CD4-positive, alpha-beta memory T cell (primary cell): ENCODE measurements around the gene DAZAP1. TPM values are rescaled to one million over a fixed set of nuclear protein-coding genes. Genes with fewer than 3 reads are reported as not detected.

ENCODE experiments used
- CTCF ChIA-PET: fragments of 350-600 bp; sonication (Branson Sonifier 250); formaldehyde crosslinking; loops from one replicate; lab custom pipeline; 2021; ENCODE audit warnings: inconsistent platforms; ENCODE audit not compliant: partially characterized antibody; lab: Charles Lee
- POLR2A ChIA-PET: fragments of 350-600 bp; sonication (Branson Sonifier 250); formaldehyde crosslinking; loops from one replicate; lab custom pipeline; 2021; ENCODE audit not compliant: partially characterized antibody; lab: Charles Lee
- DNase-seq, 5 donors: peaks; one replicate each; pipeline versions ENCODE4 v3.0.0 to v3.0.0-alpha.2; 2020 to 2022; ENCODE audit warnings: mixed read lengths in 1 of 5
- H3K27ac ChIP-seq: one replicate; pipeline ENCODE4 v1.7.0; 2013; ENCODE audit warnings: low read depth, low read length
- H3K27me3 ChIP-seq: 2 replicates; pipeline ENCODE4 v1.7.0; 2013; ENCODE audit warnings: mild to moderate bottlenecking, low read length, moderate library complexity; ENCODE audit not compliant: insufficient read depth
- H3K36me3 ChIP-seq: 2 replicates; pipeline ENCODE4 v1.7.0; 2013; ENCODE audit warnings: mild to moderate bottlenecking, low read length, moderate library complexity; ENCODE audit not compliant: insufficient read depth
- H3K4me1 ChIP-seq: 2 replicates; pipeline ENCODE4 v1.7.0; 2013; ENCODE audit warnings: mild to moderate bottlenecking, low read length, moderate library complexity; ENCODE audit not compliant: insufficient read depth
- H3K4me3 ChIP-seq, 2 donors: one replicate each; pipeline ENCODE4 v1.7.0; 2013; ENCODE audit warnings: low read length in 2 of 2, mild to moderate bottlenecking in 1 of 2
- H3K9me3 ChIP-seq, 2 donors: one replicate each; pipeline ENCODE4 v1.7.0; 2013; ENCODE audit warnings: low read length in 2 of 2, control low read depth in 1 of 2; ENCODE audit not compliant: control insufficient read depth in 1 of 2
- H3K27ac Mint-ChIP-seq, 7 donors: one replicate each; pipeline ENCODE4 v1.8.0; 2020 to 2021; ENCODE audit warnings: mixed read lengths in 7 of 7, mild to moderate bottlenecking in 6 of 7, inconsistent platforms in 3 of 7, moderate library complexity in 3 of 7
- H3K27me3 Mint-ChIP-seq, 2 donors: one replicate each; pipeline ENCODE4 v1.8.0; 2020 to 2021; ENCODE audit warnings: mixed read lengths in 2 of 2
- H3K36me3 Mint-ChIP-seq, 2 donors: one replicate each; pipeline ENCODE4 v1.8.0; 2020 to 2021; ENCODE audit warnings: mixed read lengths in 2 of 2, inconsistent platforms in 1 of 2, mild to moderate bottlenecking in 1 of 2
- H3K4me1 Mint-ChIP-seq, 4 donors: one replicate each; pipeline ENCODE4 v1.8.0; 2020 to 2021; ENCODE audit warnings: mixed read lengths in 4 of 4, mild to moderate bottlenecking in 1 of 4
- H3K4me3 Mint-ChIP-seq, 8 donors: one replicate each; pipeline ENCODE4 v1.8.0; 2020 to 2021; ENCODE audit warnings: mixed read lengths in 8 of 8, mild to moderate bottlenecking in 7 of 8, moderate library complexity in 6 of 8, inconsistent platforms in 3 of 8
- H3K9me3 Mint-ChIP-seq, 8 donors: one replicate each; pipeline ENCODE4 v1.8.0; 2020 to 2021; ENCODE audit warnings: mixed read lengths in 8 of 8, mild to moderate bottlenecking in 5 of 8, inconsistent platforms in 3 of 8, moderate library complexity in 1 of 8
- intact Hi-C: fragments of 100-400 bp; cut with micrococcal nuclease; formaldehyde crosslinking; loops from one replicate; pipeline ENCODE4 v1.15.1; 2023
- polyA plus RNA-seq, 2 donors: library from polyadenylated mRNA; unstranded; fragments of 300-500 nt; fragmentation: Illumina TruSeq; gene quantifications; one replicate each; pipeline ENCODE4 v1.2.3, GENCODE V29; 2021
- total RNA-seq, 2 experiments: library from RNA; stranded (reverse); gene quantifications; one replicate each; pipeline ENCODE4 v1.2.3, GENCODE V29; 2021

The DAZAP1 gene
- total and polyA plus RNA-seq, 4 experiments from 2014 or later: 2.5 to 152 (median 76.1) TPM

DNA sequence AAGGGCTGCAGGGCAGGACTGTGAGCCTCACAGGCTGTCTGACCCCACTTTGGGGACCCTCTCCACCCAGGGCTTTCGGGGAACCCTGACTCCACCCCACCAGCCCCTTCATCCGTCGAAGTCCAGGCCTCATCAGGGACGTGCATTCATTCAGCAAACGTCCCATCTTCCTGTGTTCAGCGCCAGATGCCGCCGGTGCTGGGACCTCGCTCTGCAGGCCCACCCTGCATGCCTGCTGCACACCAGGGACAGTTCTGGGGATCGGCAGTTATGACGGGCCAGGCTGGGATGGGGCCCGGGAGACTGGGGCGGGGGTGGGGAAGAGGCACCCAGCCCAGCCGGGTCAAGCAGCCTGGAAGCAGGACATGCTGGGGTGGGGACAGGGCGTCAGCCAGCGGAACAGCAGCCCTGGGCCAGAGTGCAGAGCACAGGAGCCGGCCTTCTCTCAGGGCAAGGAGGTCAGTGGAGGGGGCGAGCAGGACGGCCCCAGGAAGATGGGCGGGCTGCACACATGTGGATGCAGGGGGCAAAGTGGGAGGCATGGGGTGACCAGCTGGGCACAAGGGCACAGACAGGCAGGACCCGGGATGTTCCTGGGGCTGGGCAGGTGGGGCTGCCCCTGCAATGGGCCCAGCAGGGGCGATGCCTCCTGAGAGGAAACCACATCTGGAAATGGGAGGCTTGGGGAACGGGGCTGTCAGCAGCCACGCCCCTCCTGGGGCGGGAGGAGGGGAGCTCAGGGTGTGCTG is 11.2 kb upstream of the DAZAP1 start:
- Histone ChIP-seq H3K27ac (no peak overlapping the region), H3K4me1 (peaks cover 16% of the 10 kb centered on the region), H3K9me3 (no peaks in the 10 kb centered on the region), H3K4me3 (no peak overlapping the region), H3K27me3 (no peaks in the 10 kb centered on the region), H3K36me3 (peaks cover 2% of the 10 kb centered on the region)
- Mint-ChIP-seq H3K4me3 (no peak overlapping the region), H3K36me3 (peaks cover 6 to 9% of the 10 kb centered on the region in 2 donors), H3K4me1 (peaks cover 0 to 9% (median 1%) of the 10 kb centered on the region in 4 donors), H3K27ac (no peak overlapping the region), H3K9me3 (no peaks in the 10 kb centered on the region), H3K27me3 (no peaks in the 10 kb centered on the region)
- DNase-seq: no peak
- ChIA-PET CTCF (no interaction called here), POLR2A (no interaction called here)
- intact Hi-C loops: no loop called here

DNA sequence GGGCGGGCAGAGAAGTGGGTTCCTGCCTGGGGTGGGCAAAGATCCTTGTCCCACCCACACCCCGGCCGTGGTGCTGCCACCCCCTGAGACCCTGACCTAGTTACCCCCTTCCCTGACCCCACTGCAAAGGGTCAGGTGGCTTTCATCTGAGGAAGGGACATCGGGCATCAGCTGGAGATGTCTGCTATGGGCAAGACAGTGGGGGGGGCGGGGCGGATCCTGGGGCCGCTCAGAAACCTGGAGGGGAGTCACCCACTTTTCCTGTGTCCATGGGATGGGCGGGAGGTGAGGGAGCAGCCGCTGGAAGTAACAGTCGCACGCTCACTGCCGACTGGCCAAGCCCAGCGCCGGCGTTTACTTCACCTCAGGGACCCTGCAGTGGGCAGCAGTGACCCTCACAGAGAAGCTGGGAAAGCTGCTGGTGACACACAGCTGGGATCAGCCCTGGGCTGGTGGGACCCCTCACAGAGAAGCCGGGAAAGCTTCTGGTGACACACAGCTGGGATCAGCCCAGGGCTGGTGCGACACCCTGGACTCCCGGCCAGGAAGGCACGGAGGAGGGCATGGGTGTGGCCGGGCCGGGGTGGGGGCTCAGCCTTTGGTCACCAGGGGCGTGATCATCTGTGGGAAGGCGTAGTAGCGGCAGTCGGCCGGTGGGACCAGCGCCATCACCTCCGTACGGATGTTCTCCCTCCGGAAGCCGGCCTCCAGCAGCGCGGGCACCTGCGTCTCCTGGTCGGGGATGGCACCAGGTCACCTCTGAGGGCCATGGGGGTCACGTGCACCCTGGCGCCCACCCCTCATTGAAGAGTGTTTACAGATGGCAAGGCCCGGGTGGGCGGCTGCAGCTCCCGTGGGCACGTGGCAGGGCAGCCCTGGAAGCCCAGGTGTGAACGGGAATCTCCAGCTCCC is 10.4 kb upstream of the DAZAP1 start:
- H3K36me3 ChIP-seq: no peaks in the 10 kb centered on the region
- H3K36me3 Mint-ChIP-seq: peaks cover 5 to 8% of the 10 kb centered on the region in 2 donors
- CTCF ChIA-PET: no interaction called here
- no peak for DNase-seq
- peaks cover 22% of the 10 kb centered on the region for H3K4me1 ChIP-seq
- no peak overlapping the region for H3K4me3 Mint-ChIP-seq
- H3K4me3 ChIP-seq: no peak overlapping the region
- H3K9me3 ChIP-seq: no peaks in the 10 kb centered on the region
- no peaks in the 10 kb centered on the region for H3K9me3 Mint-ChIP-seq
- no peaks in the 10 kb centered on the region for H3K27me3 ChIP-seq
- H3K27ac Mint-ChIP-seq: no peak overlapping the region
- intact Hi-C loops: no loop called here
- H3K4me1 Mint-ChIP-seq: peaks cover 0 to 9% (median 1%) of the 10 kb centered on the region in 4 donors
- POLR2A ChIA-PET: interaction anchor here (0.9 kb wide), 1 partner anchor 14 kb away, joined by 3 read pairs; no protein-coding TSS in a partner anchor
- H3K27me3 Mint-ChIP-seq: no peaks in the 10 kb centered on the region
- H3K27ac ChIP-seq: no peak overlapping the region

DNA sequence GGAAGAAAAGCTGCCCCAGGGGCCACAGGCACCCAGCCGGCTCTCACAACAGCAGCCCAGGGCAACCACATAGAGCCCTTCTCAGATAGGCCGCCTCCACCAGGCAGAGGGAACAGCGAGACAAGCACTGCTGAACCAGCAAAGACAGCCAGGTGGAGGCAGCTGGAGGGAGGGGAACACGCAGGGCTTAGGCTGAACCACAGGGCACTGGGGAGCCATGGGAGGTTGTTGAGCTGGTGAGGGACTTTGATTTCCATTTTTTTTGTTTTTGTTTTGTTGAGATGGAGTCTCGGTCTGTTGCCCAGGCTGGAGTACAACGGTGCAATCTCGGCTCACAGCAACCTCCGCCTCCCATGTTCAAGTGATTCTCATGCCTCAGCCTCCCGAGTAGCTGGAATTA is 9.5 kb upstream of the DAZAP1 start:
- peaks cover 0 to 3% of the 10 kb centered on the region in 2 donors for H3K36me3 Mint-ChIP-seq
- H3K27me3 Mint-ChIP-seq: no peaks in the 10 kb centered on the region
- CTCF ChIA-PET: no interaction called here
- H3K9me3 Mint-ChIP-seq: no peaks in the 10 kb centered on the region
- H3K4me3 ChIP-seq: no peak overlapping the region
- intact Hi-C loops: no loop called here
- peaks cover 24% of the 10 kb centered on the region for H3K4me1 ChIP-seq
- no peaks in the 10 kb centered on the region for H3K9me3 ChIP-seq
- no peak for DNase-seq
- no peak overlapping the region for H3K27ac Mint-ChIP-seq
- POLR2A ChIA-PET: interaction anchor here (0.9 kb wide), 1 partner anchor 15 kb away, joined by 3 read pairs; no protein-coding TSS in a partner anchor
- H3K4me1 Mint-ChIP-seq: peaks cover 1 to 12% (median 3%) of the 10 kb centered on the region in 4 donors
- H3K4me3 Mint-ChIP-seq: no peak overlapping the region
- no peak overlapping the region for H3K27ac ChIP-seq
- no peaks in the 10 kb centered on the region for H3K27me3 ChIP-seq
- no peaks in the 10 kb centered on the region for H3K36me3 ChIP-seq

- H3K4me3 ChIP-seq: no peak overlapping the region
- peak overlapping the region in 1 of 7 donors; percentile 57 for H3K27ac Mint-ChIP-seq
- POLR2A ChIA-PET: no interaction called here
- peaks cover 1 to 13% (median 4%) of the 10 kb centered on the region in 4 donors for H3K4me1 Mint-ChIP-seq
- CTCF ChIA-PET: no interaction called here
- H3K27ac ChIP-seq: no peak overlapping the region
- H3K4me1 ChIP-seq: peaks cover 24% of the 10 kb centered on the region
- H3K36me3 Mint-ChIP-seq: no peaks in the 10 kb centered on the region
- H3K4me3 Mint-ChIP-seq: no peak overlapping the region
- H3K9me3 Mint-ChIP-seq: no peaks in the 10 kb centered on the region
- H3K36me3 ChIP-seq: no peaks in the 10 kb centered on the region
- no peak for DNase-seq
- no peaks in the 10 kb centered on the region for H3K9me3 ChIP-seq
- intact Hi-C loops: no loop called here
- H3K27me3 ChIP-seq: no peaks in the 10 kb centered on the region
- no peaks in the 10 kb centered on the region for H3K27me3 Mint-ChIP-seq
Observed at GRCh38 chr19:1399079-1399478, 8.3 kb upstream of the DAZAP1 start.

DNA sequence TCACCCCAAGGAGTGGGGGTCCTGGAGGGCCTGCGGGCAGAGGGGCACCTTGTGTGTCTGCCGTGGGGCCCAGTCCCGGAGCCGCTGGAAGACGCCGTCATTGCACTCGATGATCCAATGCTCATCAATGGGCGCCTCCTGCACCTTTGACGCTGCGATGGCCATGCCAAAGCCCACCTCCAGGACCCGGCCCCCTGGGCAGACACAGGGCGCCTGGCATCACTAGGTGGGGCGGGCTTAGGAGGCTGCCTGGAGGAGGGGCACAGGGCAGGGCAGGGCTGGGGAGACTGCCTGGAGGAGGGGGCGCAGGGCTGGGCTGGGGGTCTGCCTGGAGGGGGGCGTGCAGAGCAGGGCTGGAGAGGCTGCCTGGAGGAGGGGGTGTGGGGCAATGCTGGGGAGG is 7.6 kb upstream of the DAZAP1 start:
- H3K27me3 Mint-ChIP-seq: no peaks in the 10 kb centered on the region

GRCh38 chr19:1400281-1401137 is 6.9 kb upstream of the DAZAP1 start:
- H3K27me3 Mint-ChIP-seq: no peaks in the 10 kb centered on the region
- no peaks in the 10 kb centered on the region for H3K36me3 Mint-ChIP-seq
- Histone ChIP-seq H3K27me3 (no peaks in the 10 kb centered on the region), H3K27ac (no peak overlapping the region), H3K4me3 (peak overlapping the region in 1 of 2 donors; percentile 52), H3K4me1 (peaks cover 24% of the 10 kb centered on the region), H3K36me3 (no peaks in the 10 kb centered on the region), H3K9me3 (no peaks in the 10 kb centered on the region)
- ChIA-PET POLR2A (interaction anchor here (1.4 kb wide), 1 partner anchor 125 kb away, joined by 4 read pairs; the partner anchor contains the start of gene FAM174C), CTCF (no interaction called here)
- no peak for DNase-seq
- H3K4me1 Mint-ChIP-seq: peaks cover 1 to 13% (median 4%) of the 10 kb centered on the region in 4 donors
- peak overlapping the region; percentile 43 to 76 (median 66) for H3K4me3 Mint-ChIP-seq
- H3K9me3 Mint-ChIP-seq: no peaks in the 10 kb centered on the region
- intact Hi-C loops: no loop called here
- peak overlapping the region in 2 of 7 donors; percentile 29 to 66 for H3K27ac Mint-ChIP-seq

More for the DNA sequence above, 7.6 kb upstream of the DAZAP1 start:
- peaks cover 1 to 13% (median 4%) of the 10 kb centered on the region in 4 donors for H3K4me1 Mint-ChIP-seq
- no peaks in the 10 kb centered on the region for H3K9me3 Mint-ChIP-seq
- Histone ChIP-seq H3K4me3 (no peak overlapping the region), H3K27ac (no peak overlapping the region), H3K36me3 (no peaks in the 10 kb centered on the region), H3K4me1 (peaks cover 24% of the 10 kb centered on the region), H3K27me3 (no peaks in the 10 kb centered on the region), H3K9me3 (no peaks in the 10 kb centered on the region)
- no peak overlapping the region for H3K27ac Mint-ChIP-seq
- ChIA-PET POLR2A (interaction anchor here (1.4 kb wide), 1 partner anchor 124 kb away, joined by 4 read pairs; the partner anchor contains the start of gene FAM174C), CTCF (no interaction called here)
- H3K36me3 Mint-ChIP-seq: no peaks in the 10 kb centered on the region
- intact Hi-C loops: no loop called here
- DNase-seq: no peak
- no peak overlapping the region for H3K4me3 Mint-ChIP-seq
